HUES6 (cell line): Measurements from ENCODE around the gene PMPCA.
"Not testable (repeated sequence)": the region's sequence is repeated elsewhere in the genome, so short reads cannot be mapped to it uniquely, and the experiment has no call there.

Source experiments
- H3K27ac ChIP-seq: 2 replicates; pipeline ENCODE4 v1.7.0; 2013; ENCODE audit warnings: low read depth, mild to moderate bottlenecking, low read length, inconsistent platforms
- H3K27me3 ChIP-seq: 2 replicates; pipeline ENCODE4 v1.6.1; 2013; ENCODE audit warnings: low read length; ENCODE audit not compliant: control insufficient read depth, insufficient read depth
- H3K36me3 ChIP-seq: 2 replicates; pipeline ENCODE4 v1.6.1; 2013; ENCODE audit warnings: low read length; ENCODE audit not compliant: control insufficient read depth, insufficient read depth
- H3K4me1 ChIP-seq: 2 replicates; pipeline ENCODE4 v1.6.1; 2013; ENCODE audit warnings: low read length; ENCODE audit not compliant: control insufficient read depth, insufficient read depth
- H3K4me3 ChIP-seq: 2 replicates; pipeline ENCODE4 v1.5.1; 2013; ENCODE audit warnings: low read depth, low read length
- H3K9ac ChIP-seq: one replicate; pipeline ENCODE4 v1.6.1; 2013; ENCODE audit warnings: mild to moderate bottlenecking, low read length
- H3K9me3 ChIP-seq: 2 replicates; pipeline ENCODE4 v1.6.1; 2013; ENCODE audit warnings: low read depth, low read length; ENCODE audit not compliant: control insufficient read depth, insufficient read depth

Gene PMPCA

DNA sequence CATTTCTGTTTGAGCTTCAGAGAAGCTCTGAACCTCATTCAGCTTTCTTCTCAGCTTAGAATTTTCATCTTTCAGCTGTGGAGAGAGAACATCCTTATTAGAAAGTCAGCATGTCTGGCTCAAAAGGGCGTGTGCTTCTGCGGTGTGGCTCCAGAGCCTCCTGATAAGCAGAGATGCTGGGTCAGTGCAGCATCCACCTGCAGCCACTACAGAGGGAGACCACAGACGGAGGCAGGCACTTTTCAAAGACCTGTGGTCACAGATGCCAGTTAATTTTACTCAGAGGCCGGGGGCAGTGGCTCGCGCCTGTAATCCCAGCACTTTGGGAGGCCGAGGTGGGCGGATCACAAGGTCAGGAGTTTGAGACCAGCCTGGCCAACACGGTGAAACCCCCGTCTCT, 4.6 kb upstream of the PMPCA start:
- peaks cover 62% of the 10 kb centered on the region for H3K36me3 ChIP-seq
- not testable (repeated sequence) for H3K27ac ChIP-seq, H3K9me3 ChIP-seq, H3K9ac ChIP-seq, H3K4me3 ChIP-seq, H3K4me1 ChIP-seq, H3K27me3 ChIP-seq

DNA sequence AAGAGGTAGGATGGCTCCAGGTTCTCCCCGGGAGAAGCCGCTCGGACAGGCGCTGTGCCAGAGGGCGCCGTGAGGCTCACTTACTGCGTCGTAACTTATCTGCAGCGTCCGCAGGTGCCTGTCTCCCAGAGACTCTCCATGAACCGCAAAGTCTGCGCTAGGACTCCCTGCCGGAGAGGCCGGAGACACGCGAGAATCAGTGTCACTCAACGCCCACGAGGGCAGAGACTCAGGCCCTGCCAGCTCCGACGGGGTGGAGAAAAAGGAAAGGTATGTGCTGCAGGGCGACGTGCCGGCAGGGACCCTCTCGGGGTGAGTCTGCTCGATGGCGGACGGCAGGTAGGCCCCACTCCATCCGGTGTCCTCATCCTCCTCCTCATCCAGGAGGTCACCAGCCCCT, 3.4 kb upstream of the PMPCA start:
- H3K27me3 ChIP-seq, H3K27ac ChIP-seq, H3K4me3 ChIP-seq, H3K9me3 ChIP-seq, H3K4me1 ChIP-seq, H3K9ac ChIP-seq: not testable (repeated sequence)
- H3K36me3 ChIP-seq, result peaks cover 60% of the 10 kb centered on the region

DNA sequence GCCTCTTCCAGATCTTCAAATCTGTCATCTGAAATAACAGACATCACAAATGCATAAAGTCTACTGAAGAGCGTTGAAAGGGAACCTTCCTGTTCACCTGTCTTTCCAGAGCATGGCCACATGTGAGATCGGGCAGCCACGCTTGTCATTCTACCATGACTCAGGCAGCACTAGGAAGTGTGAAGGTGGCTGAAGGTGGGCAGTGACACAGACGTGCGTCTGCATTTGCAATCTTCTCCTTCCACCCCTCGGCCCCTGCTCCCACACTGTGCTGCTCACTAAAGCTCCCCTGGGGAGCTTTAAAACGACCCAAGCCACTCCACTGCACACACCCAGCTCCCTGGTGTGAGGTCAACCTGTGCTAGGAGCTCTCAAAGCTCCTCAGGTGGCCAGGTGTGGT, 2.5 kb upstream of the PMPCA start:
- Histone ChIP-seq H3K4me3 (no peak overlapping the region), H3K27ac (no peak overlapping the region; the same call in 1 of the 2 replicates), H3K9ac (no peak overlapping the region), H3K27me3 (no peaks in the 10 kb centered on the region), H3K4me1 (peaks cover 9% of the 10 kb centered on the region; the same call in 1 of the 2 replicates), H3K9me3 (no peaks in the 10 kb centered on the region), H3K36me3 (peaks cover 60% of the 10 kb centered on the region)

DNA sequence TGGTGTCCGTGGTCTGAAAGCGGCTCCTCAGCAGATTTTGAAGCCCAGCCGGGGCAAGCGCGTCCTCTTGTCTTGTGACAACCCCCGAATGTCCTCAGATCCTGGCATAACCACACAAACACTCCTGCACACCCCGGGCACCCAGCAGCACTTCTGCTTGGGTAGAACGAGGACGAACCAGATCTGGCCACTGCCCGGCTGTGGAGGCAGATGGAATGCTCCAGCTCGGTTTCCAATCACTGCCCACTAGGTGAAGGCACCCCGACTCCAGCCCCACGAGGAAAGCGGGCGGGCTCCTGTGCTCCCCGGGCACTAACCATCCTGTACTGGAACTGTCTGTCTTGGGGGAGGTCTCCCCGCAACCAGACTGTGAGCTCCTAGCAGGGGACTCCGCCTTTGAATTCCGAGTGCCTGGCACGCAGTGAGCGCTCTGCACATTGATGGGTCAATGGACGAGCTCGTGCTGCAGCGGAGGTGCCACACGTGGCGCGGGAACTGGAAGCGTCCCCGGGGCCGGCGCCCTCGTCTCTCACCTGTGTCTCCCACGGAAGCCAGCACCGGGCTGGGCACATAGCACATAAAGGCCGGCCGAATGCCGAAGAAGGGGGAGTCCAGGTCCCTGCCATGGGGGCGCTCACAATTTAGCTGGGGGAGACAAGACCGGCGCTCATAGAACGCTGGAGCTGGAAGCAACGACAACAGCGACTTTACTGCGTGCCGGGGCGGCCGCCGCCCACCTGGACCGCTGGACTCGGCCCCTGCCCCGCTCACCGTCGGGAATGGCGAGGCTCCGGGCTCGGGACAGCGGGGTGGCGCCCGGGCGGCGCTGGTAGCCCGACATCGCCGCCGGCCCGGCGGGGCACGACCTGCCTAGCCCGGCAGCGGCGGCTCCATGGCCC, 652 bp upstream of the PMPCA start:
- Histone ChIP-seq H3K27ac (peak overlapping the region; percentile 86; the same call in 1 of the 2 replicates), H3K9ac (peak overlapping the region; percentile 93), H3K36me3 (peaks cover 65% of the 10 kb centered on the region), H3K27me3 (no peaks in the 10 kb centered on the region), H3K4me1 (peaks cover 9% of the 10 kb centered on the region; the same call in 1 of the 2 replicates), H3K4me3 (peak overlapping the region; percentile 100), H3K9me3 (no peaks in the 10 kb centered on the region)

DNA sequence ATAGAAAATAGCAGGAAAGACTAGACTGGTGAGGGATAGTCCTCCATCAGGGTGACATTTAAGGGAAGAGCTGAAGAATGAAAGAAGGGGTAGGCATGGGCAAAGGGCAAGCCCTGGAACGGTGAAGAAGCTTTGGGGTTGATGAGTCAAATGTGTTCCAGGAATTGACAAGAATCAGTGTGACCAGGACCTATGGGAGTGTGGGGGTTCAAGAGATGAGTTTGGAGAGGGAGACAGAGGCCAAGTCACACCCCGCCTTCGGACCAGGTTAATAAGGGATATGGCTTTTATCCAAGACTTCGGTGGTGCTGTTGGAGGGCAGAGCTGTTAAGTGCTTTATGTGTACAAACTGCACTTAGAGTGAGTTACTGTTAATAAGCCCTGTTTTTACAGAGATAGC, 920 bp downstream of the PMPCA start:
- no peak overlapping the region for H3K27ac ChIP-seq

DNA sequence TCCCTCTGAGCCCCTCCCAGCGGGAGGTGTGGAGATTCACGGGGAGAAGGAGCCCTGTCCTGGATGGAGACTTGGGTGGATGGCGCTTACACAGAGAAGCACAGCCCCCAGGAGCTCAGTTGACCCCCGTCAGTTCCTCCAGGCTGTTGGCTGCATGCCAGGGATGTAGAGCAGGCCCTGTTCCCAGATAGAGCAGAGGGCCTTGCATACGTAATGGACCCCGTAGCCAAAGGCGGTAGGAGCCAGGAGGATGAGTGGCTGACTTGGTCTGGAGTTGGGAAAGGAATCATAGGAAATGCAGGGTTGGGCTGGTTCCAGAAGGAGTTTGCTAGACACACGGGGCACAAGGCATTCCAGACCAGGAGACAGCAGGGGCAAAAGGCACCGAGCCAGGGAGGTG, 2.5 kb downstream of the PMPCA start:
- H3K4me1 ChIP-seq, result peaks cover 9% of the 10 kb centered on the region; the same call in 1 of the 2 replicates
- H3K9me3 ChIP-seq, result no peaks in the 10 kb centered on the region
- no peak overlapping the region for H3K4me3 ChIP-seq
- H3K36me3 ChIP-seq, result peaks cover 69% of the 10 kb centered on the region
- no peak overlapping the region for H3K27ac ChIP-seq
- no peak overlapping the region for H3K9ac ChIP-seq
- H3K27me3 ChIP-seq, result no peaks in the 10 kb centered on the region

More for the DNA sequence above, 920 bp downstream of the PMPCA start:
- Histone ChIP-seq H3K4me3 (peak overlapping the region; percentile 100), H3K36me3 (peaks cover 66% of the 10 kb centered on the region), H3K9ac (peak overlapping the region; percentile 98), H3K9me3 (no peaks in the 10 kb centered on the region), H3K4me1 (peaks cover 9% of the 10 kb centered on the region; the same call in 1 of the 2 replicates), H3K27me3 (no peaks in the 10 kb centered on the region)

DNA sequence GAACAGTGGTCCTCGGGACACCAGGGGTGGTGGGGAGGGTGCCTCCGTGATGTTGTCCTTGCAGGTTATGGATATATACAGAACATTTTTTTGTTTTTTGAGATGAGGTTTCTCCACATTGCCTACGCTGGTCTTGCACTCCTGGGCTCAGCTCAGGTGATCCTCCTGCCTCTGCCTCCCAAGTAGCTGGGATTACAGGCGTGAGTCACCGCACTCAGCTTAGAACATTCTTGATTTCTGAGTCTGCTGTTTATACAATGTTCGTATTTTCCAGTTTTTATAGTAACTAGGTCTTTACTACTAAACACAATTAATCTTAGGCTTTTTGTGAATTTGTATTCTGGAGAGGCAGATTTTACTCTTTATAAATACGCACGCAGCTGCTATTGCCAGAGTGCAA, 6.0 kb downstream of the PMPCA start:
- H3K36me3 ChIP-seq, result peaks cover 93% of the 10 kb centered on the region
- H3K4me3 ChIP-seq, result no peak overlapping the region
- no peak overlapping the region for H3K9ac ChIP-seq
- H3K27me3 ChIP-seq, result no peaks in the 10 kb centered on the region
- no peaks in the 10 kb centered on the region for H3K9me3 ChIP-seq
- peaks cover 3% of the 10 kb centered on the region; the same call in 1 of the 2 replicates for H3K4me1 ChIP-seq
- H3K27ac ChIP-seq, result no peak overlapping the region

DNA sequence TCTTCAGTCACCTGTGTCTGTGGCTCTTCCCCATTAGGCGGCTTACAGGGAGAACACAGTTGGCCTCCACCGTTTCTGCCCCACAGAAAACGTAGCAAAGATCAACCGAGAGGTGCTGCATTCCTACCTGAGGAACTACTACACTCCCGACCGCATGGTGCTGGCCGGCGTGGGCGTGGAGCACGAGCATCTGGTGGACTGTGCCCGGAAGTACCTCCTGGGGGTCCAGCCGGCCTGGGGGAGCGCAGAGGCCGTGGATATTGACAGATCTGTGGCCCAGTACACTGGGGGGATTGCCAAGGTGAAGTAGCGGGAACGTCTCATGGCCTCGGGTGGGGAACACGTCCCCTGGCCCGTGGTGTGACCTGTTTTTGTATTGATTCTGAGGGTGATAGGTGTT, 6.5 kb downstream of the PMPCA start:
- Histone ChIP-seq H3K4me3 (no peak overlapping the region), H3K4me1 (no peaks in the 10 kb centered on the region), H3K9me3 (no peaks in the 10 kb centered on the region), H3K27me3 (no peaks in the 10 kb centered on the region), H3K27ac (no peak overlapping the region), H3K9ac (no peak overlapping the region), H3K36me3 (peaks cover 95% of the 10 kb centered on the region)

DNA sequence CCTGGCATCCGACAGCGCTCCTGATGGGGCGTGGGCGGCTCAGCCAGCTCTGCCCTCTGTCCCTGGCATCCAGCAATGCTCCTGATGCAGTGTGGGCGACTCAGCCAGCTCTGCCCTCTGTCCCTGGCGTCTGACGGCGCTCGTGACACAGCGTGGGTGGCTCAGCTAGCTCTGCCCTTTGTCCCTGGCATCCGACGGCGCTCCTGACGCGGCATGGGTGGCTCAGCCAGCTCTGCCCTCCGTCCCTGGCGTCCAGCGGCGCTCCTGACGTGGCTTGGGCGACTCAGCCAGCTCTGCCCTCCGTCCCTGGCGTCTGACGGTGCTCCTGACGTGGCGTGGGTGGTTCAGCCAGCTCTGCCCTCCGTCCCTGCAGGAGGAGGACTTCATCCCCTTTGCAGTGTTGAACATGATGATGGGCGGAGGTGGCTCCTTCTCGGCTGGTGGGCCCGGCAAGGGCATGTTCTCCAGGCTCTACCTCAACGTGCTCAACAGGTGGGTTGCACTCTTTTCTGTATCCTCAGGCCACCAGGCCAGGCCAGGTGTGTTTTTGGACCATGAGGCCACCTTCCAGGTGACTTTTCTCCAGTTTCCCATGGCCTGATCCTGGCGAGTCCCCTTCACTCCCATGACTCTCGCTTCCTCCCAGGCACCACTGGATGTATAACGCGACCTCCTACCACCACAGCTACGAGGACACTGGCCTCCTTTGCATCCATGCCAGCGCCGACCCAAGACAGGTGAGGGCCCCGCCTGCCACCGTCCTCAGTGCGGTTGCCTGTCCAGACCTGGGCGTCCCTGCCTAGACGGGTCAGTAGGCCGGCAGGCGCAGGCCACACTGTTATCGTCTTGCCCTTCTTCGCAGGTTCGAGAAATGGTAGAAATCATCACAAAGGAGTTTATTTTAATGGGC, 8.0 kb downstream of the PMPCA start:
- Histone ChIP-seq H3K4me1 (no peaks in the 10 kb centered on the region), H3K9me3 (no peaks in the 10 kb centered on the region), H3K4me3 (no peak overlapping the region), H3K27me3 (no peaks in the 10 kb centered on the region), H3K36me3 (peaks cover 97% of the 10 kb centered on the region), H3K27ac (no peak overlapping the region), H3K9ac (no peak overlapping the region)

DNA sequence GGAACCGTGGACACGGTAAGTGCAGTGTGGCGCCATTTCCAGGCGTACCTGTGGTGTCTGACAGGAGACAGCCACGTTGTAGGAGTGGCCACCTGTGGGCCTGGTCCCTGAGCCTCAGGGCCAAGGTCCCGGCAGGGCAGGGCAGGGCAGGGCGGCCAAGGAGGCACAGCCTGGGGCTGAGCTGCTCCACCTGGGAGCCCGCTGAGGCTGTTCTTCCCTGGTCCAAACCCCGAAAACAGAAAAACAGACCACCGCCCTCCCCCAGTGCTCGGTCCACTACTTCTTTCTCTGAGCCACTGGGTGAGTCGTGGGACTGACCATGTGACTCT, 8.6 kb downstream of the PMPCA start:
- H3K4me3 ChIP-seq, result no peak overlapping the region
- H3K9me3 ChIP-seq, result no peaks in the 10 kb centered on the region
- H3K27me3 ChIP-seq, result no peaks in the 10 kb centered on the region
- H3K9ac ChIP-seq, result no peak overlapping the region
- H3K27ac ChIP-seq, result no peak overlapping the region
- H3K4me1 ChIP-seq, result no peaks in the 10 kb centered on the region
- peaks cover 96% of the 10 kb centered on the region for H3K36me3 ChIP-seq

DNA sequence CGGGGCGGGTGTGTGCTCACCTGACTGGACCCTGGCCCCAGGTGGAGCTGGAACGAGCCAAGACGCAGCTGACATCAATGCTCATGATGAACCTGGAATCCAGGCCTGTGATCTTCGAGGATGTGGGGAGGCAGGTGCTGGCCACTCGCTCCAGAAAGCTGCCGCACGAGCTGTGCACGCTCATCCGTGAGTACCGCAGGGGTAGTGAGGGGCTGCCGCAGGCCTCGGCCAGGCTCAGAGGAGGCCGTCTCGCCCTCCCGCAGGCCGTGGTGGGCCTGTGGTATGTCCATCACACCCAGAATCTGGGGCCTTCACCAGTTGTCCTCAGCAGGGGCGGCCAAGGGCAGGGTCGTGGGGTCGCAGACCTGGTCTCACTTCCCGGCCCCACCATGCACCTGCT, 11.3 kb downstream of the PMPCA start:
- Histone ChIP-seq H3K9me3 (no peaks in the 10 kb centered on the region), H3K27me3 (no peaks in the 10 kb centered on the region), H3K9ac (no peak overlapping the region), H3K36me3 (peaks cover 83% of the 10 kb centered on the region), H3K27ac (no peak overlapping the region), H3K4me3 (no peak overlapping the region), H3K4me1 (no peaks in the 10 kb centered on the region)
